Right cardiac atrium (tissue), 5 donors: Measurements from ENCODE around the gene WNT1. TPM values are rescaled to one million over a fixed set of nuclear protein-coding genes. Genes with fewer than 3 reads are reported as not detected.
A peak's percentile ranks its signal among the peaks of the same experiment; 100 is the strongest.

Source experiments
- ATAC-seq, 2 donors: fragments of 200-7000 bp; cut with Tn5 transposase; one replicate each; pipeline versions ENCODE4 v1.8.0 to v1.9.1; 2020; ENCODE audit warnings: moderate library complexity in 2 of 2, mild to moderate bottlenecking in 1 of 2
- DNase-seq, 3 donors: peaks; one replicate each; pipeline ENCODE4 v3.0.0-alpha.2; 2020
- H3K27ac ChIP-seq: one replicate; pipeline ENCODE4 v1.5.1; 2013; ENCODE audit warnings: mild to moderate bottlenecking, low read length, control low read depth, moderate library complexity
- H3K27me3 ChIP-seq: one replicate; pipeline ENCODE4 v1.6.1; 2013; ENCODE audit not compliant: control insufficient read depth, insufficient read depth
- H3K4me1 ChIP-seq: one replicate; pipeline ENCODE4 v1.6.1; 2013; ENCODE audit warnings: low read length; ENCODE audit not compliant: control insufficient read depth, insufficient read depth
- H3K4me3 ChIP-seq: one replicate; pipeline ENCODE4 v1.5.1; 2013; ENCODE audit warnings: low read length, control low read depth
- H3K9me3 ChIP-seq: one replicate; pipeline ENCODE4 v1.6.1; 2013; ENCODE audit warnings: low read length; ENCODE audit not compliant: control insufficient read depth
- WGBS: extraction: QIAGEN DNeasy Blood & Tissue Kit; methylation state at CpG from one replicate; pipeline ENCODE4 v1.1.7; 2013; 5-methylcytosine and 5-hydroxymethylcytosine counted together
- intact Hi-C, 4 donors: fragments of 100-400 bp; cut with DNase I; formaldehyde crosslinking; loops; one replicate each; pipeline versions ENCODE4 v1.11.0 to v1.14.0; 2022 to 2023
- polyA plus RNA-seq: library from polyadenylated mRNA; stranded (reverse); fragments of 200-250 nt; gene quantifications from one replicate; pipeline ENCODE4 v1.2.3, GENCODE V29; 2013
- total RNA-seq, 4 donors: library from RNA; stranded (reverse); fragmentation: NEBNext Ultra II Directional; extraction: Animal tissue kit (Norgen Biotek cat#: 25700); gene quantifications; one replicate each; pipeline ENCODE4 v1.2.1, GENCODE V29; 2021
- donor health status: healthy with polysubstance abuse.
- donor health status: DM: no; HTN: yes; CAD: no.
- donor health status: DM: no; HTN: no; CAD: no.
- donor health status: DM: no; HTN: yes; CAD: no; lungs with severe emphysema.
- donor health status: DM: yes; HTN: yes; CAD: no.

Gene WNT1
- total and polyA plus RNA-seq, 5 donors, result not detected

DNA sequence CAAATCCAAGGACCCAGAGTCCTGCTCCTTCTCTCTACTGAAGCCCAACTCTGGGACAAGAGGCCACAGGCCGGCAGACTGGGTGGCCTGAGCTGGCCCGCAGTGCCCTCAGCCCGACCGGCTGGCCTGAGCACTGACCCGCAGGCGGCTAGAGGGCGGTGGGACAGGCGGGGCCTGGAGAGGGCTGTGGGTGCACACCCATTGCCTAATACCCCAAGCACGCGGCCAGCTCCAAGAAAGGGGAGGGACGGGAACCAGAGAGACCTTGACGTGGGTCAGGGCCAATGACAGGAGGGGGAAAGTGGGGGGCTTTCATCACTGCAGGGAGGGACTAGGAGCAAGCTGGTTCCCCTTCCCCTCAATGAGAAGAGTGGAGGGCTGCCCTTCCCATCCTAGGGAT, 4.6 kb upstream of the WNT1 start:
- no peak overlapping the region for H3K4me3 ChIP-seq
- peak; percentile 91 to 94 (median 93) for DNase-seq
- H3K4me1 ChIP-seq, result peaks cover 5% of the 10 kb centered on the region
- intact Hi-C loops, result no loop called here
- 13% methylated on average over 12 of the region's 12 CpGs for WGBS
- H3K27me3 ChIP-seq, result no peaks in the 10 kb centered on the region
- ATAC-seq, result peak; percentile 83 to 85
- peak overlapping the region; percentile 23 for H3K27ac ChIP-seq
- H3K9me3 ChIP-seq, result no peaks in the 10 kb centered on the region

DNA sequence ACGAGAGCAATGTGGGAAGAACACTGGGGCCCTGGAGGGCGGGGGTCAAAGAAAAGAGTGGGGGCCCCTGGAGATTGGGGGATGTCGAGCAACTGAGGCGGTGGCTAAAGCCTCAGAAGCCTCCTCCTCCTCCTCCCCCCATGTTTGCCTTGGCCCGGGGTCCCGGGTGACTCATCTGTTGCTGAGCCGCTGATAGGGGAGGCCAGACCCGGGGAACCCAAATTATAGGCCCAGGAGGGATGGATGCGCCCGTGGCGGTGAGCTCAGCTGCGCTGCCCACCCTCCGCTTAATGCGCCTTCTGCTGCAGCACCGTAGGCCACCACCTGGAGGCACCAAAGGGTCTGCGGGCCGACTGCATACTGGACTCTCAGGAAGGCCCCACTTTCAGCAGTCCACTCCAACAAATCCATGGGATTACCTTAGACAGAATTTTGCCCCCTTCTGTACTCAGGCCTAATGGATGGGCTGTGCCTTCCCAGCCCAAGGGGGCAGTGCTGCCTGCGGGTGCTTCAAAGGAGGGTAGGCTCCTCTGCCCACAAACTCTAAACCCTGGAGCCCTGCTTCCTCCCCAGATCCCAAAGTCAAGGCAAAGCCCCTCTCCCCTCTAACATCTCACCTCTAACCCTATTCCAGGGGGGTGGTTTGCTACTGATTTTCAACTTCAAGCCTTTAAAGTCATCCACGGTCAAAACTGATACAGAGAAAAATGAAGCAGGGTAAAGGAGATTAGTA, 4.0 kb upstream of the WNT1 start:
- Histone ChIP-seq H3K9me3 (no peaks in the 10 kb centered on the region), H3K27me3 (no peaks in the 10 kb centered on the region), H3K4me1 (peaks cover 11% of the 10 kb centered on the region), H3K4me3 (no peak overlapping the region), H3K27ac (peak overlapping the region; percentile 23)
- DNase-seq (peak; percentile 86 to 92 (median 91)), ATAC-seq (peak; percentile 68 to 71)
- intact Hi-C loops, result no loop called here
- WGBS, result 17% methylated on average over 19 of the region's 19 CpGs

DNA sequence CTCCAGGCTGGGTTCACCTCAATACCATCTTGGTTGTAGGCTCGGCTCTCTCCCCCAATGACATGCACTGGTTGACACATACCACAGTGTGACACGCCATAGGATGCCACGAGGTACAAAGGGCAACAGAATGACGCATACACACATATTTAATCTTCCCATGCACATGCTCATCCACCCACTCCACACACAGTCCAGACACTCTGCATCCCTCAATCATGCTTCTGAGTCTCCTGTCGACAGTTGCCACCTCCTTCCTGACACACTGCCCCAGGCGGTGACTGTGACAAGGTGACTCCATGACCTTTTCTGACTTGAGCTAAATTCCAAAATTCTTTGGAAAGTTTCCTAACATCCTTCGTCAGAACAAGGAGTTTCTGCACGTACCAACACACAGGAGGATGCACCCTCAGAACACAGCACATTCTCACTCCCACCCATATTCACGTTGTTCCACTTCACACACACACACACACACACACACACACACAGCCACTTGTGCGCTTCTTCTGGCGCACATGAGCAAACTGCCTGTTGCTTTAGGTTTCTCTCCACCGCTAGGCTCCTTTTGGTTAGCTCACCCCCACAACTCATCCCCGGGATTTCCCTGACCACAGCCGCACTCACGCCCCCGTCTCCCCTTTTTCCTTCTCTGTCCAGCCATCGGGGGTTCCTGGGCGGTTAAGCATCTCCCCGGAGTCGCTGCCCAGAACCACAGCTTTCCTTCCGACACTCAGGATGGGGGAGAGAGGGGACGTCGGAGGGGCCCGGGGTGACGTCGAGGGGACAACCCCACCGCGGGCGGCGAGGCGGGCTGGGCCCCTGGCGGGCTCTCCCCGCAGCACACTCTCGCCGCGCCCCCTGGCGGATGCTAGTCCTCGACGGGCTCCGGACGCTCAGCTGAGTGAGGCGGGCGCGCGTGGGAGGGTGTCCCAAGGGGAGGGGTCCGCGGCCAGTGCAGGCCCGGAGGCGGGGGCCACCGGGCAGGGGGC, 536 bp upstream of the WNT1 start:
- H3K9me3 ChIP-seq, result no peaks in the 10 kb centered on the region
- ATAC-seq (peak; percentile 11 to 40), DNase-seq (peak; percentile 76 to 90 (median 88))
- 11% methylated on average over 50 of the region's 50 CpGs for WGBS
- H3K27ac ChIP-seq, result no peak overlapping the region
- H3K4me3 ChIP-seq, result peak overlapping the region; percentile 26
- intact Hi-C loops, result no loop called here
- H3K27me3 ChIP-seq, result no peaks in the 10 kb centered on the region
- peaks cover 17% of the 10 kb centered on the region for H3K4me1 ChIP-seq

DNA sequence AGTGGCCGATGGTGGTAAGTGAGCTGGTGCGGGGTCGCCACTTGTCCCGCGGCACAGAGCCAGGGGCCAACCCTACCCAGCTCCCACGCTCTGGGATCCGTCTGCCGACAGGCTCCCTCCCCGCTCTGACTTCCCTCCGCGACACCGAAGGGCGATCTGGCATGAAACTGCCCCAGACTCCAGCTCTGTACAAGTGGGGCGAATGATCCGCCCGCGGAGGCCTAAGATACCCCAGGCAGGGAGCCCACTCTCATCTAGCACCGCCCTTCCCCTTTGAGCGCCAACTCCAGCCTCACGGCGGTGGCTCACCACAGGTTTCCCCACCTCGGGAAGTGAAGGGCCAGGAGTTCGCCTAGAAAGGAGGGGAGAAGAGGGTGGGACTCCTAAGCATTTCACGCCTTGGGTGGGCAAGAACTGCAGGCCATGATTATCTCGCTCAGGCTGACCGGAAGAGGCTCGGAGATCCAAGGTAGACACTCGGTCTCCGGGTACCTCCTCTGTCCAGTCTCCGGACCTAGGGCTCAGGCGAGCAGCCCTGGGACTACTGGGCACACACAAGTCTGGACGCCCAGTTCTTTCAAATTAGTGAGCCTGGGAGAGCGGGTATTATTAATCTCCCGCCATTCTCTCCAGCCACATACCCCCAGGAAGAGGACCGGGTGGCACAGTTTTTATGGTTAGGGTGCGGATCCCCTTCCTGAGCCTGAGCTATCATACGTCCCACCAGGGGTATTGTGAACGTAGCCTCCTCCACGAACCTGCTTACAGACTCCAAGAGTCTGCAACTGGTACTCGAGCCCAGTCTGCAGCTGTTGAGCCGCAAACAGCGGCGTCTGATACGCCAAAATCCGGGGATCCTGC, 849 bp downstream of the WNT1 start:
- H3K9me3 ChIP-seq, result no peaks in the 10 kb centered on the region
- ATAC-seq, result peak in 1 of 2 donors; percentile 1
- 2% methylated on average over 45 of the region's 45 CpGs for WGBS
- DNase-seq, result peak in 2 of 3 donors; percentile 59 to 65
- peaks cover 15% of the 10 kb centered on the region for H3K4me1 ChIP-seq
- peak overlapping the region; percentile 26 for H3K4me3 ChIP-seq
- H3K27ac ChIP-seq, result no peak overlapping the region
- intact Hi-C loops, result no loop called here
- no peaks in the 10 kb centered on the region for H3K27me3 ChIP-seq

DNA sequence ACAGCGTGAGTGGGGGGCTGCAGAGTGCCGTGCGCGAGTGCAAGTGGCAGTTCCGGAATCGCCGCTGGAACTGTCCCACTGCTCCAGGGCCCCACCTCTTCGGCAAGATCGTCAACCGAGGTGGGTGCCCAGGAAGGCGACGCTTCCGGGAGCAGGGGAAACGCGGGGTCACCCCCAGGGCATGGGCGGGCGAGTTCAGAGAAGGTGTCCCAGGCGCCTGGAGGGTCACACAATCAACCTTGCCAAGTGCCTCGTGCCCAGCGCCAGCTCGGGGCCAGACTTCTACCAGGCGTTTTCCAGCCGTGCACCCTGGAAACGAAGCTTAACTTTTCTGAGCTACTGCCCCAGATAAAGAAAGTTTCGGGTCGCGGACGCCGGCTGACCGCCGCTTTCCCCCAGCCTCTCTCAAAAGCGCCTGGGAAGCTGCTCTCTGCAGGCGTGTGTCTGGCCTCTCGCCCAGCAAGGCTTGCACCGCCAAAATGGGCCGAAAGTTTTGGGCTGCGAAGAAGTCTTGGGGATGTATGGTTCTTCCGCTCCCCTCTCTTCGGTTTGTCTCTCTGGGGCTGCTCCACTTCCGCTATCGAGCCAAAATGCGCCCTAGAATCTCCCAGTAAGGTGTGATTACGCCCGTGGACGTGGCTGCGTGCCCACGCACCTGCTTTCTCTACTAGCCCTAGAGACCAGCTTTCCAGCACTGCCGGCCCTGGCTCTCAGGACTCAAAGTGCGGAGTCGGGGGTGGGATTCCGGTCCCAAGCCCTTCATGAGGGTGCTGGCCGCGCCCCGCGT, 1.7 kb downstream of the WNT1 start:
- DNase-seq (peak; percentile 37 to 76 (median 75)), ATAC-seq (no peak)
- Histone ChIP-seq H3K4me3 (peak overlapping the region; percentile 26), H3K4me1 (peaks cover 15% of the 10 kb centered on the region), H3K27me3 (no peaks in the 10 kb centered on the region), H3K27ac (no peak overlapping the region), H3K9me3 (no peaks in the 10 kb centered on the region)
- 2% methylated on average over 55 of the region's 55 CpGs for WGBS
- intact Hi-C loops, result no loop called here

DNA sequence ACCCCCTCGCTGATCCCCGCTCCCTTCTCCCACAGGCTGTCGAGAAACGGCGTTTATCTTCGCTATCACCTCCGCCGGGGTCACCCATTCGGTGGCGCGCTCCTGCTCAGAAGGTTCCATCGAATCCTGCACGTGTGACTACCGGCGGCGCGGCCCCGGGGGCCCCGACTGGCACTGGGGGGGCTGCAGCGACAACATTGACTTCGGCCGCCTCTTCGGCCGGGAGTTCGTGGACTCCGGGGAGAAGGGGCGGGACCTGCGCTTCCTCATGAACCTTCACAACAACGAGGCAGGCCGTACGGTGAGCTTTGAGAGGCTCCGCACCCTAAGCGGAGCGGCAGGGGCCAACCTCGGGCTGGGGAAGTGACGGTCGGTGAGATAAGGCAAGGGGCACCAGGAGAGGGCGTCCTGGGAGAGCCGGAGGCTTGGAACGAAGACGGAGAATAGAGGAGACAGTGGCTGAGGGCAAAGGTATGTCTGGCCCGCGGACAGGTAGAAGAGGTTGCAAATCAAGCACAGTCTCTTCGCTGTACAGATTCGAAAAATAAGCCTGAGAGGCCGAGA, 2.3 kb downstream of the WNT1 start:
- no peak for ATAC-seq
- intact Hi-C loops, result no loop called here
- peaks cover 15% of the 10 kb centered on the region for H3K4me1 ChIP-seq
- H3K9me3 ChIP-seq, result no peaks in the 10 kb centered on the region
- WGBS, result 4% methylated on average over 46 of the region's 46 CpGs
- H3K27me3 ChIP-seq, result no peaks in the 10 kb centered on the region
- H3K27ac ChIP-seq, result no peak overlapping the region
- H3K4me3 ChIP-seq, result peak overlapping the region; percentile 26
- peak in 2 of 3 donors; percentile 53 to 57 for DNase-seq

DNA sequence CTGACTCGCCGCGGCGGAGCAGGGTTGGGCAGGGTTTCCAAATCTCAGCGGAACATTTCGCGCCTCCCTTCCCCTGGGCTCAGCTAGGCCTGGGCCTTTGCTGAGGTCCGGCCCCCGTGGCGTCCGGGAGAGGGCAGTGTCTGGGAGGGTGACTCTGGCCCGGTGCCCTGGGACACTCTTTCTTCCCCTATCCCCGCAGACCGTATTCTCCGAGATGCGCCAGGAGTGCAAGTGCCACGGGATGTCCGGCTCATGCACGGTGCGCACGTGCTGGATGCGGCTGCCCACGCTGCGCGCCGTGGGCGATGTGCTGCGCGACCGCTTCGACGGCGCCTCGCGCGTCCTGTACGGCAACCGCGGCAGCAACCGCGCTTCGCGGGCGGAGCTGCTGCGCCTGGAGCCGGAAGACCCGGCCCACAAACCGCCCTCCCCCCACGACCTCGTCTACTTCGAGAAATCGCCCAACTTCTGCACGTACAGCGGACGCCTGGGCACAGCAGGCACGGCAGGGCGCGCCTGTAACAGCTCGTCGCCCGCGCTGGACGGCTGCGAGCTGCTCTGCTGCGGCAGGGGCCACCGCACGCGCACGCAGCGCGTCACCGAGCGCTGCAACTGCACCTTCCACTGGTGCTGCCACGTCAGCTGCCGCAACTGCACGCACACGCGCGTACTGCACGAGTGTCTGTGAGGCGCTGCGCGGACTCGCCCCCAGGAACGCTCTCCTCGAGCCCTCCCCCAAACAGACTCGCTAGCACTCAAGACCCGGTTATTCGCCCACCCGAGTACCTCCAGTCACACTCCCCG, 3.0 kb downstream of the WNT1 start:
- Histone ChIP-seq H3K4me3 (no peak overlapping the region), H3K9me3 (no peaks in the 10 kb centered on the region), H3K27ac (no peak overlapping the region), H3K27me3 (no peaks in the 10 kb centered on the region), H3K4me1 (peaks cover 15% of the 10 kb centered on the region)
- WGBS, result 2% methylated on average over 91 of the region's 91 CpGs
- DNase-seq (peak; percentile 46 to 76 (median 75)), ATAC-seq (peak; percentile 30 to 32)
- intact Hi-C loops, result no loop called here

DNA sequence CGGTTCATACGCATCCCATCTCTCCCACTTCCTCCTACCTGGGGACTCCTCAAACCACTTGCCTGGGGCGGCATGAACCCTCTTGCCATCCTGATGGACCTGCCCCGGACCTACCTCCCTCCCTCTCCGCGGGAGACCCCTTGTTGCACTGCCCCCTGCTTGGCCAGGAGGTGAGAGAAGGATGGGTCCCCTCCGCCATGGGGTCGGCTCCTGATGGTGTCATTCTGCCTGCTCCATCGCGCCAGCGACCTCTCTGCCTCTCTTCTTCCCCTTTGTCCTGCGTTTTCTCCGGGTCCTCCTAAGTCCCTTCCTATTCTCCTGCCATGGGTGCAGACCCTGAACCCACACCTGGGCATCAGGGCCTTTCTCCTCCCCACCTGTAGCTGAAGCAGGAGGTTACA, 3.6 kb downstream of the WNT1 start:
- H3K4me3 ChIP-seq, result no peak overlapping the region
- H3K4me1 ChIP-seq, result peaks cover 15% of the 10 kb centered on the region
- H3K27ac ChIP-seq, result no peak overlapping the region
- intact Hi-C loops, result no loop called here
- 18% methylated on average over 13 of the region's 13 CpGs for WGBS
- ATAC-seq, result no peak
- no peak for DNase-seq
- no peaks in the 10 kb centered on the region for H3K9me3 ChIP-seq
- no peaks in the 10 kb centered on the region for H3K27me3 ChIP-seq

DNA sequence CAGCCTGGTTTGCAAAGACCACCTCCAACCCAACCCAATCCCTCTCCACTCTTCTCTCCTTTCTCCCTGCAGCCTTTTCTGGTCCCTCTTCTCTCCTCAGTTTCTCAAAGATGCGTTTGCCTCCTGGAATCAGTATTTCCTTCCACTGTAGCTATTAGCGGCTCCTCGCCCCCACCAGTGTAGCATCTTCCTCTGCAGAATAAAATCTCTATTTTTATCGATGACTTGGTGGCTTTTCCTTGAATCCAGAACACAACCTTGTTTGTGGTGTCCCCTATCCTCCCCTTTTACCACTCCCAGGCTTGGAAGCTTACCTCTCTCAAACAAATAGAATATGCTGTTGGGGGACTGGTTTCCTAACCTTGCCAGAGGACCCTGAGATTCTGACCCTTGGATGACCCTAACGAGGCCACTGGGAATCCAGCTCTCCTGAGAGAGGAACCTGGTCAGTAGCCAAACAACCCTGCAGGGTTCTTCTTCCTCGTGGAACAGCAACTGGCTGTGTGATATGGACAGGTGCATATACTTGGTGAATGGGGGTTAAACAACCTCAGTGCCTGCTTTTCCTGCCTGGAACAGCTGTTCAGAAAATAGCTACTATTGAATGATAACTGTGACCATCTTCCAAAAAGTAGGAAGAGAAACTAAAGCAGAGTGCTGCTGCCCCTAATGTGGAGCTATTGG, 4.4 kb downstream of the WNT1 start:
- DNase-seq, result no peak
- Histone ChIP-seq H3K27ac (no peak overlapping the region), H3K4me3 (no peak overlapping the region), H3K4me1 (peaks cover 15% of the 10 kb centered on the region), H3K9me3 (no peaks in the 10 kb centered on the region), H3K27me3 (no peaks in the 10 kb centered on the region)
- 52% methylated on average over 6 of the region's 6 CpGs for WGBS
- intact Hi-C loops, result no loop called here
- ATAC-seq, result no peak
